ENCODE data around the gene CHMP4A.

GRCh38 chr14:24196071-24197055, 16.9 kb downstream of the CHMP4A start:
- TF ChIP-seq RORA (CRISPR knock-in tag; IDR thresholded peaks at IDR 0.05) (no peak), HIC2 (CRISPR knock-in tag; IDR thresholded peaks at IDR 0.05; ENCODE audit: low read depth) (no peak; the same call in 1 of the 2 replicates), AHDC1 (CRISPR knock-in tag; IDR thresholded peaks at IDR 0.05; ENCODE audit: borderline replicate concordance) (no peak), POLR2A (IDR thresholded peaks at IDR 0.05; ENCODE audit: insufficient read depth in 1 of 2, low read depth in 2 of 2, low read length in 2 of 2) (peak in 1 of 2 experiments; percentile 43; a peak in 1 of 4 replicates), PREB (CRISPR knock-in tag; IDR thresholded peaks at IDR 0.05) (peak; percentile 54; the same call in 1 of the 2 replicates), ELF1 (CRISPR knock-in tag; IDR thresholded peaks at IDR 0.05) (peak; percentile 54; the same call in 1 of the 2 replicates), ZBTB26 (CRISPR knock-in tag; IDR thresholded peaks at IDR 0.05; ENCODE audit: borderline replicate concordance) (no peak), CTCF (CRISPR knock-in tag; IDR thresholded peaks at IDR 0.05) (no peak), SIN3A (IDR thresholded peaks at IDR 0.05; ENCODE audit: borderline replicate concordance, low read depth, low read length) (peak; percentile 49; the same call in 1 of the 2 replicates), ZFP91 (CRISPR knock-in tag; IDR thresholded peaks at IDR 0.05; ENCODE audit: borderline replicate concordance) (no peak)

Measured in HepG2 (cell line).